ENCODE results near the gene ARPC5L. TPM values are rescaled to one million over a fixed set of nuclear protein-coding genes. Genes with fewer than 3 reads are reported as not detected.

Gene ARPC5L
- total and polyA plus RNA-seq, 2 of the 13 experiments (the other 11 are each of a cell fraction or from before 2014, with no cell fraction given) = 29.9 to 33.8 TPM

GRCh38 chr9:124868511-124869465, 6.9 kb downstream of the ARPC5L start (continued):
- TF ChIP-seq ZFYVE20 (CRISPR knock-in tag; IDR thresholded peaks at IDR 0.05; ENCODE audit: borderline replicate concordance, low read depth) (0 out of 2 replicates have a peak, but pooled peaks have one; percentile 52), GRHL1 (CRISPR knock-in tag; conservative IDR thresholded peaks at IDR 0.05) (no peak), SSRP1 (CRISPR knock-in tag; IDR thresholded peaks at IDR 0.05) (no peak), ARID3A (IDR thresholded peaks at IDR 0.05; ENCODE audit: low read depth, low read length) (no peak), RFX1 (IDR thresholded peaks at IDR 0.05) (no peak), ZBTB7B (CRISPR knock-in tag; IDR thresholded peaks at IDR 0.05) (no peak), CENPBD1 (CRISPR knock-in tag; IDR thresholded peaks at IDR 0.05; ENCODE audit: borderline replicate concordance, low read depth) (no peak), EZH2 (conservative IDR thresholded peaks at IDR 0.05; ENCODE audit: low read depth, low read length) (no peak), ZMAT5 (CRISPR knock-in tag; IDR thresholded peaks at IDR 0.05; ENCODE audit: borderline replicate concordance, low read depth) (no peak), ZNF746 (CRISPR knock-in tag; IDR thresholded peaks at IDR 0.05) (0 out of 2 replicates have a peak, but pooled peaks have one; percentile 11), ZBTB39 (CRISPR knock-in tag; IDR thresholded peaks at IDR 0.05) (no peak), ZC3H4 (CRISPR knock-in tag; IDR thresholded peaks at IDR 0.05; ENCODE audit: borderline replicate concordance) (peak; percentile 43; the same call in 1 of the 2 replicates), ATF5 (CRISPR knock-in tag; IDR thresholded peaks at IDR 0.05; ENCODE audit: low read depth) (no peak), ZNF44 (CRISPR knock-in tag; IDR thresholded peaks at IDR 0.05) (0 out of 2 replicates have a peak, but pooled peaks have one; percentile 8), THAP9 (CRISPR knock-in tag; IDR thresholded peaks at IDR 0.05; ENCODE audit: borderline replicate concordance) (peak; percentile 80), HES4 (CRISPR knock-in tag; IDR thresholded peaks at IDR 0.05; ENCODE audit: borderline replicate concordance) (no peak), ESRRA (CRISPR knock-in tag; IDR thresholded peaks at IDR 0.05; ENCODE audit: low read depth) (peak; percentile 19; the same call in 1 of the 2 replicates)
